ENCODE results near the gene AKR1B15. TPM values are rescaled to one million over a fixed set of nuclear protein-coding genes. Genes with fewer than 3 reads are reported as not detected.

The AKR1B15 gene
- total and polyA plus RNA-seq, 12 donors, result 0.03 to 0.55 (median 0.24) TPM; not detected in 6

DNA sequence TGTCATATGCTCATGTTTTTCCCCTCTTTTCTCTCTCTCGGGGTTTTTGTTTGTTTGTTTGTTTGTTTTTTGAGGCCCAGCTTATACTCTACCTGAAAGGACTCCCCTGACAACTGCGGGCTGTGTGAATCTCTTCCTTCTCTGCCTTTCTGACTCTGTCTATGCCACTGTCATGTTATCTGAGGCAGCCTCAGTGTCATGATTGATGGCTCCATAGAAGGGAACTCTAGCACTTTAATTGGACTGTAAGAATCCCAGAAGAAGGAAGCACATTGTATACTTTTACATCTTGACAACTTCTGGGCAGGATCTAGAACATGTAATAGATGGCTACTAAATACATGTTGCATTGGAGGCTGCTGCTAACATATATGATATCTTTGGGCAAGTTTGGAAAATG lies 25.4 kb downstream of the AKR1B15 start:
- H3K27ac ChIP-seq, result no peak overlapping the region
- TF ChIP-seq POLR2A (IDR thresholded peaks at IDR 0.05), result no peak
- TF ChIP-seq, protein P1, sequence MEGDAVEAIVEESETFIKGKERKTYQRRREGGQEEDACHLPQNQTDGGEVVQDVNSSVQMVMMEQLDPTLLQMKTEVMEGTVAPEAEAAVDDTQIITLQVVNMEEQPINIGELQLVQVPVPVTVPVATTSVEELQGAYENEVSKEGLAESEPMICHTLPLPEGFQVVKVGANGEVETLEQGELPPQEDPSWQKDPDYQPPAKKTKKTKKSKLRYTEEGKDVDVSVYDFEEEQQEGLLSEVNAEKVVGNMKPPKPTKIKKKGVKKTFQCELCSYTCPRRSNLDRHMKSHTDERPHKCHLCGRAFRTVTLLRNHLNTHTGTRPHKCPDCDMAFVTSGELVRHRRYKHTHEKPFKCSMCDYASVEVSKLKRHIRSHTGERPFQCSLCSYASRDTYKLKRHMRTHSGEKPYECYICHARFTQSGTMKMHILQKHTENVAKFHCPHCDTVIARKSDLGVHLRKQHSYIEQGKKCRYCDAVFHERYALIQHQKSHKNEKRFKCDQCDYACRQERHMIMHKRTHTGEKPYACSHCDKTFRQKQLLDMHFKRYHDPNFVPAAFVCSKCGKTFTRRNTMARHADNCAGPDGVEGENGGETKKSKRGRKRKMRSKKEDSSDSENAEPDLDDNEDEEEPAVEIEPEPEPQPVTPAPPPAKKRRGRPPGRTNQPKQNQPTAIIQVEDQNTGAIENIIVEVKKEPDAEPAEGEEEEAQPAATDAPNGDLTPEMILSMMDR (IDR thresholded peaks at IDR 0.05), result no peak
- no peaks in the 10 kb centered on the region for H3K36me3 ChIP-seq (replicated peaks in 1 of 2)
- DNase-seq, result no peak
- WGBS, 4 donors, result 51 to 64% (median 56%) methylated on average over 2 of the region's 2 CpGs
- intact Hi-C loops (cut with DNase I), result no loop called here
- H3K4me1 ChIP-seq (replicated peaks in 1 of 2), result no peaks in the 10 kb centered on the region
- no peak overlapping the region for H3K4me3 ChIP-seq
- H3K9me3 ChIP-seq (replicated peaks in 1 of 3), result no peaks in the 10 kb centered on the region
- no peaks in the 10 kb centered on the region for H3K27me3 ChIP-seq

DNA sequence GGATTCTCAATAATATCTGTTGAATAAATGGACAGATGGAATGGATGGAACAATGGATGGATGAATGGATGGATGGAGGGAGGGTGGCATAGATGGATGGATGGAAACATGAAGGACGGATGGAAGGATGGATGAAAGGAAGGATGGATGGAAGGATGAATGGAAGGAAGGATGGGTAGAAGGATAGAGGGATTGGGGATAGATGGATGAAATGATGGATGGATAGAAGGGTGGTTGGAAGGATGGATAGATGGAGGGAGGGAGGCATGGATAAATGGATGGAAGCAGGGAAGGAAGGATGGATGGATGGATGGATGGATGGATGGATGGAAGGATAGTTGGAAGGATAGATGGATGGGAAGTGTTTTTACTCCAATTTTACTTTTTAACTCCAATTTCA lies 35.4 kb downstream of the AKR1B15 start:
- Histone ChIP-seq H3K4me3 (no peak overlapping the region), H3K4me1 (replicated peaks in 1 of 2) (no peaks in the 10 kb centered on the region), H3K27me3 (no peaks in the 10 kb centered on the region), H3K9me3 (replicated peaks in 1 of 3) (no peaks in the 10 kb centered on the region), H3K36me3 (replicated peaks in 1 of 2) (no peaks in the 10 kb centered on the region), H3K27ac (no peak overlapping the region)
- no peak for TF ChIP-seq POLR2A (IDR thresholded peaks at IDR 0.05)
- TF ChIP-seq, protein P1 (IDR thresholded peaks at IDR 0.05), result no peak
- no peak for DNase-seq
- intact Hi-C loops (cut with DNase I), result no loop called here
- WGBS, 4 donors, result 69 to 88% (median 80%) methylated on average over 1 of the region's 1 CpG

DNA sequence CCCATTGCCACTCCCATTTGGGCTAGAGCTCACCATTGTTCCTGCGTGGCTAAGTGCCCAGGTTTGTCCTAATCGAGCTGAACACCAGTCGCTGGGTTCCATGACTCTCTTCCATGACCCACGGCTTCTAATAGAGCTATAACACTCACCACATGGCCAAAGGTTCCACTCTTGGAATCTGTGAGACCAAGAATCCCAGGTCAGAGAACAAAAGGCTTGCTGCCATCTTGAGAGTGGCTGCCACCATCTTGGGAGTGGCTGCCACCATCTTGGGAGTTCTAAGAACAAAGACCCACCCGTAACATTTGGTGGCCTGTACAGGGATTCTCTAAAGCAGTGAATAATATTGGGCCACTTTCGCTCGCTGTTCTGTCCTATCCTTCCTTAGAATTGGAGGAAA lies 37.0 kb downstream of the AKR1B15 start:
- Histone ChIP-seq H3K27ac (no peak overlapping the region), H3K27me3 (no peaks in the 10 kb centered on the region), H3K9me3 (replicated peaks in 1 of 3) (no peaks in the 10 kb centered on the region), H3K4me3 (no peak overlapping the region), H3K36me3 (replicated peaks in 1 of 2) (no peaks in the 10 kb centered on the region), H3K4me1 (replicated peaks in 1 of 2) (no peaks in the 10 kb centered on the region)
- DNase-seq, result no peak
- intact Hi-C loops (cut with DNase I), result no loop called here
- WGBS, 4 donors, result 92 to 93% (median 92%) methylated on average over 5 to 7 of the region's 7 CpGs
- TF ChIP-seq, protein P1 (IDR thresholded peaks at IDR 0.05), result no peak
- TF ChIP-seq POLR2A (IDR thresholded peaks at IDR 0.05), result no peak

DNA sequence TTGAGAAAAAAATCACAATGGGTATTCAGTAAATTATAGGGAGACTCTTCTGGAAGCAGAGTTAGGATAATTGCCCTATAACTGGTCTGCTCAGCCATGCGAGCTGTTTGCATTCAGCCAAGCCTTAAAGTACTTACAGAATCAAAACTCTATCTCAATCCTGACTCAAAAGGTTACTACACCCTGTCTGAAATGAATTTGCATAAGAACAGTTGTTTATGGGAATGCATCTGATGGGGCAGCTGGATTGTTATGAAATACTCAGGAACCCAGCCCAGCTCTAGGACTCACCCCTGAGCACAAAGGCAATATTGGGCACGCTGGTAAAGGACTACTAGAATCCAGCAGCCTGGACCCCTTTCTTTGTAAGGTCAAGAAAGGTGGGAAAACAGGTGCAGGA lies 38.8 kb downstream of the AKR1B15 start:
- H3K4me3 ChIP-seq, result no peak overlapping the region
- no peak overlapping the region for H3K27ac ChIP-seq
- H3K27me3 ChIP-seq, result no peaks in the 10 kb centered on the region
- TF ChIP-seq, protein P1 (IDR thresholded peaks at IDR 0.05), result no peak
- TF ChIP-seq POLR2A (IDR thresholded peaks at IDR 0.05), result no peak
- DNase-seq, result no peak
- no peaks in the 10 kb centered on the region for H3K36me3 ChIP-seq (replicated peaks in 1 of 2)
- H3K9me3 ChIP-seq (replicated peaks in 1 of 3), result no peaks in the 10 kb centered on the region
- intact Hi-C loops (cut with DNase I), result no loop called here
- H3K4me1 ChIP-seq (replicated peaks in 1 of 2), result no peaks in the 10 kb centered on the region
- WGBS, 4 donors, result 65 to 95% (median 84%) methylated on average over 2 of the region's 2 CpGs

Measured in adrenal gland (tissue), 12 donors.